HG02623 (cell line): ENCODE measurements around the gene THRAP3.
"Not testable (repeated sequence)": the region's sequence is repeated elsewhere in the genome, so short reads cannot be mapped to it uniquely, and the experiment has no call there.

Source experiments
- ATAC-seq: cut with Tn5 transposase; IDR thresholded peaks from one replicate; pipeline ENCODE4 v1.9.1; 2021; ENCODE audit warnings: moderate library complexity; ENCODE audit not compliant: unreplicated experiment

THRAP3 gene

GRCh38 chr1:36239941-36240637, 15.8 kb downstream of the THRAP3 start:
- no peak for ATAC-seq

- no peak for ATAC-seq
Observed at GRCh38 chr1:36247538-36247937, 23.3 kb downstream of the THRAP3 start.

GRCh38 chr1:36248250-36248894, 24.1 kb downstream of the THRAP3 start:
- no peak for ATAC-seq

DNA sequence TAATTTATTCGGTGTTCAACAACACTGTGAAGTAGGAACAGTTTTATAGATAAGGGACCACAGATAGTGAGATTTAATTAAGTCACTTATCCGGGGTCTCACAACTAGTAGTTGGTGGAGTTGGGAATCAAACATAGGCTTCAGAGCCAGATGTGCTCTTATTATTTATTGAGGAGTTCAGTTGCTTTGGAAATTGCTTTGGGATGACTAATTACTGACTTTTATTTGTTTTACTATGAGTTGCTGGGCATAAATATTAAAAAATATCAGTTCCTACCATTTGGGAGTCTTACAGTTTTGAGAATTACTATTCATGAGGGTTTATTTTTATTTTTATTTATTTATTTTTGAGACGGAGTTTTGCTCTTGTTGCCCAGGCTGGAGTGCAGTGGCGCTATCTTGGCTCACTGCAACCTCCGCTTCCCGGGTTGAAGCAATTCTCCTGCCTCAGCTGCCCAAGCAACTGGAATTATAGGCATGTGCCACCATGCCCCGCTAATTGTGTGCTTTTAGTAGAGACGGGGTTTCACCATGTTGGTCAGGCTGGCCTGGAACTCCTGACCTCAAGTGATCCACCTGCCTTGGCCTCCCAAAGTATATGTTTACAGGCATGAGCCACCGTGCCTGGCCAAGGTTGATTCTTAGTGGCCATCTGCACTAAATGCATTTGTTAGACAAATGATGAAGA, 27.7 kb downstream of the THRAP3 start:
- no peak for ATAC-seq

DNA sequence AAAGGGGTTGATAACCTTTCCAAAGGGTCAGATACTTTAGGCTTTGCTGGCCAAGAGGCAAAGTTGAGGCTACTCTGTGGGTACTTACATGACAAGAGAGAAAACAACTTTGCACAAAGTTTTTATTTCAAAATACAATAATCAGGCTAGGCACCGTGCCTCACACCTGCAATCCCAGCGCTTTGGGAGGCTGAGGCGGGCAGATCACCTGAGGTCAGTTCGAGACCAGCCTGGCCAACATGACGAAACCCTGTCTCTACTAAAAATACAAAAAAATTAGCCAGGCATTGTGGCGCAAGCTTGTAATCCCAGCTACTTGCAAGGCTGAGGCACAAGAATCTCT, 28.2 kb downstream of the THRAP3 start:
- not testable (repeated sequence) for ATAC-seq

- ATAC-seq, result no peak
Observed at GRCh38 chr1:36253161-36253862, 29.1 kb downstream of the THRAP3 start.

DNA sequence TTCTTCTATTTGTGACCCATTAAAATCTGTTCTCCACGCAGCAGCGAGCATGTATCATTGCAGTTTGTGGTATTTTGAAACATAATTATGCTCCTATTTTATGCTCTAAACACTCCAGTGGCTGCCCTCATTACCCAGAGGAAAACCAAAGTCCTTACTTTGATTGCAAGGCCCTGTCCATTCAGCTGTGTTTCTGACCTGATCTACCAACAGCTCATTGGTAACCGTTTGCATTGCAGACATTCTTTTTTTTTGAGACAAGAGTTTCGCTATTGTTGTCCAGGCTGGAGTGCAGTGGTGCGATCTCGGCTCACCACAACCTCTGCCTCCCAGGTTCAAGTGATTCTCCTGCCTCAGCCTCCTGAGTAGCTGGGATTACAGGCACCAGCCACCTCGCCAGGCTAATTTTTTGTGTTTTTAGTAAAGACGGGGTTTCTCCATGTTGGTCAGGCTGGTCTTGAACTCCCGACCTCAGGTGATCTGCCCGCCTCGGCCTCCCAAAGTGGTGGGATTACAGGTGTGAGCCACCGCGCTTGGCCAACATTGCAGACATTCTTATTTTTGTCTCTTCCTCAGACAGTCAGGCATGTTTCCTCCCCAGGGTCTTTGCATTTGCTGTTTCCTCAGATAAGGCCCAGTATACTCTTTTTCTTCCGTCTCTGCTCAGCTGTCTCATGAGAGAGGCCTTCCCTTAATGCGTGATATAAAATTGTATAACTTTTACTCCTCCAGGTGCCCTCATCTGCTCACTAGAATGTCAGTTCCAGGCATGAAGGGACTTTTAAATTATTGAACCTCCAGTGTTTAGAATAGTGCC, 32.5 kb downstream of the THRAP3 start:
- ATAC-seq, result no peak

GRCh38 chr1:36257375-36257767, 33.1 kb downstream of the THRAP3 start:
- no peak for ATAC-seq

- no peak for ATAC-seq
Observed at GRCh38 chr1:36258960-36259344, 34.7 kb downstream of the THRAP3 start.

DNA sequence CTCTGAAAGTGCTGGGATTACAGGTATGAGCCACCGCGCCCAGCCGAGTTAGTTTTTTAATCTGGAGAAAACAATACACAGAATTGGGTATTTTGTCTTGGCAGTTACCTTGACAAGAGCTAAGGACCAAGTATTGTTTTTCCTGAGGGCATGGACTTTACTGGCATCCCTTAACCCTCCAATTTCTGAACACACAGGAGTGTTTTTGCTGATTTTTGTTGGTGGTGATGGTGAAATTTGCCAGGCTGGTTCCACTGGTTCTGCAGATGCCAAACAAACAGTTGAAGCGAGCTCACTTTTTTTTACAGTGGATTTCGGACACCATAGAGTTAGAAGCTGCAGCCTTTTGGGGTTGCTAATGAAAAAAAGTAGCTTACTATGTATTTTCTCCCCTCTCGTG, 44.7 kb downstream of the THRAP3 start:
- ATAC-seq, result no peak

GRCh38 chr1:36269408-36269838, 45.2 kb downstream of the THRAP3 start:
- ATAC-seq, result no peak

GRCh38 chr1:36273024-36273423, 48.8 kb downstream of the THRAP3 start:
- no peak for ATAC-seq

DNA sequence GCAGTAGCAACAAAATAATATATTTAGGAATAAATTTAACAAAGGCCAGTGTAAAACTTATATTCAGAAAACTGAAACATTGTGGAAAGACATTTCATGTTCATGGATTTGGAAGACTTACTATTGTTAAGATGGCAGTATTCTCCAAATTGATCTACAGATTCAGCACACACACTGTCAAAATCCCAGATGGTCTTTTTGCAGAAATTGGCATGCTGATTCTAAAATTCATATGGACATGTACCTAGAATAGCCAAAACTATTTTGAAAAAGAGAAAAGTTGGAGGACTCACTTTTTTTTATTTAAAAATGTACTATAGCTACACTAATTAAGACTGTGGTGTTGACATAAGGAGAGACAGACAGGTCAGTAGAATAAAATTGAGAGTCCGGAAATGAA, 50.0 kb downstream of the THRAP3 start:
- ATAC-seq, result no peak

- ATAC-seq, result no peak
Observed at GRCh38 chr1:36276688-36277087, 52.4 kb downstream of the THRAP3 start.

GRCh38 chr1:36279110-36279788, 55.0 kb downstream of the THRAP3 start:
- no peak for ATAC-seq

DNA sequence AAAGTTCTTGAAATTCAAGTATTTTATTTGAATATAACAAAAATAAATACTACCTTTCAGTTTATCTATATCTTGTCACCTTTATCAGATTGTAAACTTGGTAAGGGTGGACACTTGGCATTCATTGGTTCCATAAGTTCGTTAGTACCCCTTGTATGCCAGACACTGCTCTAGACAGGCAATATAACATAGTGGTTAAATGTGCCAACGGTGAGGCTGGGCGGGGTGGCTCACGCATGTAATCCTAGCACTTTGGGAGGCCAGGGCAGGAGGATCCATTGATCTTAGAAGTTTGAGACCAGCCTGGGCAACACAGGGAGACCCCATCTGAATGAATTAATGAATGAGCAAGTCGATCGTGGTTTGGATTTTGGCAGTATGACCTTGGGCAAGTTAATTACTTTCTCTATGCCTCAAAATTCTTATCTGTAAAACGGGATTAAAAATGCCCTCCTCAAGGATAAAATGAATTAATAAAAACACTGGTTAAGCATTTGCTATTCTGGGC, 55.6 kb downstream of the THRAP3 start:
- ATAC-seq, result no peak

DNA sequence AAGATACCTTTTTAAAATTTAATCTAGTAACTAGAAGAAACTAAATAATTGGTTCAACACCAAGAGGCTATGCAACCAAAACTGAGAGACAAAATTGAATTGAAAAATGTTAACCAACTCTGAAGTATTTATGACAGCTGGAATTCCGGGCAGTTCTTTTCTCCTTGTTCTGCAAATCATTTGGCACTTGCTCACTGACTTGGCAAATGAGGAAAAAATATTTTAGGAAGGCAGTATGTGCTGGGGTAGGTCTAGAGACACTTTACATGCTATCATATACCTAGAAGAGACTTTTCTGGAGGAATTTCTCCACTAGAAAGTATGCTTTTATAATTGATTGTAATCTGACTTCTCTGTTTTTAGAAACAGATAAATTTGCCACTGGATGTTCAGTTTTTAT, 59.8 kb downstream of the THRAP3 start:
- no peak for ATAC-seq

GRCh38 chr1:36284517-36284916, 60.3 kb downstream of the THRAP3 start:
- no peak for ATAC-seq

DNA sequence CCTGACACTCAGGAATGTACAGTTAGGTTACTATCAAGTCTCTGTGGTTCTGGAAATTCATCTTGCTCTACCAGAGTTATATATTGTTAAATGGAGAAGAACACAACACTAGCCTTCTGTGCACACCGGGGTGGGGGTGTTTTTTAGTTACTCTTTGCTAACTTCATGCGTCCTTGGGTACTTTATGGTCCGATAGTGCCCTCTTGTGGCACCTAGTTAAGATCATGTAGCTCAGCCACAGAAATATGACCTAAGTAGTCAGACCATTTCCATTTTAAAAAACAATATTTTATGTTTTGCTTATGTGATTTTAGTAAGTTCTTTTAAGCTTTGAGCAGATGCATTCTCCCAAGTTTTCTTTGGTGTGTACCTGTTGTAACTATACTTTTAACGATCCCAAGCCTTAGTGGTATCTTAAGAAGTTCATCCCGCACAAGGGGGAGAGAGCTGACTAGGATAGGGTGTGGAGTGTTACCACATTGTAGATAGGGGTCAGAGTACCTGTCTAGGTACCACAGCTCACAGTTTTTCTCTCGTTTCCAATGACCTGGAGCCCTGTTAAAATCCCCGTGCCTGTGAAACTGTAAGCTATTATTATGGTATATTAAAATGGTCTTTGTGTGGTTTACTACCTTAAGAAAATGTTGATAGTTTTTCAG, 61.3 kb downstream of the THRAP3 start:
- no peak for ATAC-seq

DNA sequence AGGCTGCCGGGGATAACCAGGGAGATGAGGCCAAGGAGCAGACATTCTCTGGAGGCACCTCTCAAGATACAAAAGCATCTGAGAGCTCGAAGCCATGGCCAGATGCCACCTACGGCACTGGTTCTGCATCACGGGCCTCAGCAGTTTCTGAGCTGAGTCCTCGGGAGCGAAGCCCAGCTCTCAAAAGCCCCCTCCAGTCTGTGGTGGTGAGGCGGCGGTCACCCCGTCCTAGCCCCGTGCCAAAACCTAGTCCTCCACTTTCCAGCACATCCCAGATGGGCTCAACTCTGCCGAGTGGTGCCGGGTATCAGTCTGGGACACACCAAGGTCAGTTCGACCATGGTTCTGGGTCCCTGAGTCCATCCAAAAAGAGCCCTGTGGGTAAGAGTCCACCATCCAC, 62.6 kb downstream of the THRAP3 start:
- ATAC-seq, result no peak
